GM12801 (cell line): Measurements from ENCODE around the gene TNFRSF8.

Experiments used
- TF ChIP-seq, protein P1 (sequence below): IDR thresholded peaks from one replicate; pipeline ENCODE4 v1.5.1; 2011; ENCODE audit warnings: control low read depth; ENCODE audit not compliant: insufficient read length; ENCODE audit errors: extremely low read depth

TNFRSF8 gene

DNA sequence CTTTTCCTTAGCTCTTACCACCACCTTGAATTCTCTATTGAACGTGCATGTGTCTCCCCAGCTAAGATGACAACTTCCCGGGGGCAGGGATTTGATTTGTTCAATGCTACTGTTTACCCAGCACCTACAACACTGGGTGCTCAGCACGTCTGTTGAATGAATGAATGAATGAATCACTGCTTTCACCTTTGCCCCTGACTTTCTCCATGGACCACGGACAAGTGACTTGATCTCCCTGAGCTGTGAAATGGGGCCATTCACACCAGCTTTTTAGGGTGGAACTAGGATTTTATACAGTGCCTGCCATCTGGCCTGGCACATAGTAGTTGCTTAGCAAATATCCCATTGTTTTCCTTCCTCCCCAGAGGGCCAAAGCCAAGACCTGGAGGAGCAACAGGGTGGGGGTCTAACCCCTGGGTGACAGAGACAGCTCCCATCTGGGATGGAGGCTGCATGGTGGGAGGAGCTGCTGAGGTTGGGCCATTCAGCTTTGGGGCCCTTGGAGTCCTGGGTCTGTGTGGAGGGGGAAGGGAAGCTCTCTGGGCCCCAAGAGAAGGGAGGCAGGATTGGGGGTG lies 119.4 kb downstream of the TNFRSF8 start:
- TF ChIP-seq, protein P1, sequence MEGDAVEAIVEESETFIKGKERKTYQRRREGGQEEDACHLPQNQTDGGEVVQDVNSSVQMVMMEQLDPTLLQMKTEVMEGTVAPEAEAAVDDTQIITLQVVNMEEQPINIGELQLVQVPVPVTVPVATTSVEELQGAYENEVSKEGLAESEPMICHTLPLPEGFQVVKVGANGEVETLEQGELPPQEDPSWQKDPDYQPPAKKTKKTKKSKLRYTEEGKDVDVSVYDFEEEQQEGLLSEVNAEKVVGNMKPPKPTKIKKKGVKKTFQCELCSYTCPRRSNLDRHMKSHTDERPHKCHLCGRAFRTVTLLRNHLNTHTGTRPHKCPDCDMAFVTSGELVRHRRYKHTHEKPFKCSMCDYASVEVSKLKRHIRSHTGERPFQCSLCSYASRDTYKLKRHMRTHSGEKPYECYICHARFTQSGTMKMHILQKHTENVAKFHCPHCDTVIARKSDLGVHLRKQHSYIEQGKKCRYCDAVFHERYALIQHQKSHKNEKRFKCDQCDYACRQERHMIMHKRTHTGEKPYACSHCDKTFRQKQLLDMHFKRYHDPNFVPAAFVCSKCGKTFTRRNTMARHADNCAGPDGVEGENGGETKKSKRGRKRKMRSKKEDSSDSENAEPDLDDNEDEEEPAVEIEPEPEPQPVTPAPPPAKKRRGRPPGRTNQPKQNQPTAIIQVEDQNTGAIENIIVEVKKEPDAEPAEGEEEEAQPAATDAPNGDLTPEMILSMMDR: no peak

DNA sequence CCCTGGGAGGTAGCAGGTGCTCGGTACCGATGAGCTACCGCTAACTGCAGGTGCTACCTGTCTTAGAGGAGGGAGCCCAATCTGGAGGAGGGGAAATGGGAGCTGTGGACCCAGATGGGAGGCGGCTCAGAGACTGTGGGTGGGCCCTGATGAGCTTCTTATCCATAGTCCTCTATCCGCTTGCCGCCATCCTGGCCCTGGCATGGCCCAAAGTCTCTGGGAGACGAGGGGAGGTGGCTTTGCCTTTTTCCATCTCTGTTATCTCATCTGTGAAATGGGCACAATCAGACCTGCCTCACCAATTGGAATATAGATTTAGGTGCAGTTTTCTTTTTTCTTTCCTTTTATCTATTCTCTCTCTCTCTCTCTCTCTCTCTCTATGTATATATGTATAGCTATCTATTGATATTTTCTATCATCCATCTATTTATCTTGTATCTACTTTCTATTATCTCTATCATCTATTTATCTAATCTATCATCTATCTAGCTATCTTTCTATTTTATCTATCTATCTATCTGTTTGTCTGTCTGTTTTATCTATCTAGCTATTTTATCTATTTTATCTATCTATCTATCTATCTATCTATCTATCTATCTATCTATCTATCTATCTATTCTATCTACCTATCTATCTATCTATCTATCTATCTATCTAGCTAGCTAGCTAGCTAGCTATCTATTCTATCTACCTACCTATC lies 120.1 kb downstream of the TNFRSF8 start:
- TF ChIP-seq, protein P1: no peak

DNA sequence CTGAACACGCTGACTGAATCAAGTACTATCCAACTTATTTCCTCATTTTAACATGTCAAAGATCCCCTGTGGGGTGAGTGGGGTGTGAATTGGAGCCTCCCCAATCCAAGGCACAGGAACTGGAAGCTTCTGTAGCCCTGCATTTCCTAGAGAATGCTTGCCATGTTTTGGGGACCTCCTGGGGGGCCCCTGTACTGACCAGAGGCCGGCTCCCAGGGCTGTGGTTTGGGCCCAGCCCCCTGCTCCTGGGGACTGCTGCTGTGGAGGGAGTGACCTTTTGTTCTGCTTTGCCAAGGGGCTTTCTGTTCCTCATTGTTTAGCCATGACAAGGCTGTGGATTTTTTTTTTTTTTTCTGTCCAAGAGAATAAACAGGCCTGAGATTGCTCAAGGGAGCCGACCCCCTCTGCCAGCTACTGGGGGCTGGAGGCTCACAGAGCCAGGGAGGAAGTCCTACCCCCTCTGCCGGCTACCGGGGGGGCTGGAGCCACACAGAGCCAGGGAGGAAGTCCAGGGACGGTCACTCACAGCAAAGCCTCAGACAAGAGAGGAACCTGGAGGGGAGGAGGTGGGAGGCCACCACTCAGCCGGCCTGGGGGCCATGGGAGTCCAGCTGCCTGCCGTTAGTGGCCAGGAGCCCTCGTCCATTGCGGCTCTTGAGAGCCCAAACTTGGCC lies 121.0 kb downstream of the TNFRSF8 start:
- TF ChIP-seq, protein P1: no peak

DNA sequence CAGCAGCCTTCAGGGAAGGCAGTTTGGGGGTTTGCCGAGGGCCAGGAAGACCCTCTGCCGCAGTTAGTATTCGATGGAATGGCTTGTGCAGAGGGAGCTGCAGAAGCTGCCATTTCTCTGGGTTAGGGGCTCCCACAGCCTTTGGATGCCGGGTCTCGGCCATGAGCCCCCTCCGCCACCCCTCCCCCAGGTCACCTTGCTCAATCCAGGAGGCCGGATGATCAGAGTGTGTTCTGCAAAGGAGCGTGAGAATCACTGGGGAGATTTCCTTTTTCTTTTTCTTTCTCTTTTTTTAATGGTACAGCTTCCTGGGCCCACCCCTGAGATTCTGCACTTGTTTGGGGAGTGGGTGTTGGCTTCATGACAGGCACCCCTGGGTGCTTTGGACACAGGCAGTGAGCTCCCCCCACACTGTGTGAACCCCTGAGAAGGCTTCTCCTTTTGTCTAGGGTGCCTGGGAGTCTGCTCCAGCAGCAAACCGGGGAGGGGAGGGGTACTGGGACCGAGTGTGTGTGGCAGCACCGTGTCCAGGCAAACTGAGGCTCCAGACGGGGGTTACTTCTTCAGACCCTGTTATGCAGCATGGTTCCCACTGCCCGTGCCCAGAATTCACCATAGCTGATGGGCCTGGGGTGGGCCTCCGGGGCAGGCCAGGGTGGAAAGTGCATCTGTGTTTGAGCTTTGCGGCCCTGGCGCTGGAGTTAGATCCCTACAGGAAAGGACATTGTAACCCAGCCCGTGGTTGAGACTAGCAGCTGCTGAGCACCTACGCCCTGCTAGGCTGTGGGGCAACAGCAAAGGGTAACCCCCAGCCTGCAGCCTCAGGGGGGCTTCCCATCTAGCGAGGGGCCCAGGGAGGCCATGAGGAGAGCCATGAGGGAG lies 122.2 kb downstream of the TNFRSF8 start:
- TF ChIP-seq, protein P1: no peak

DNA sequence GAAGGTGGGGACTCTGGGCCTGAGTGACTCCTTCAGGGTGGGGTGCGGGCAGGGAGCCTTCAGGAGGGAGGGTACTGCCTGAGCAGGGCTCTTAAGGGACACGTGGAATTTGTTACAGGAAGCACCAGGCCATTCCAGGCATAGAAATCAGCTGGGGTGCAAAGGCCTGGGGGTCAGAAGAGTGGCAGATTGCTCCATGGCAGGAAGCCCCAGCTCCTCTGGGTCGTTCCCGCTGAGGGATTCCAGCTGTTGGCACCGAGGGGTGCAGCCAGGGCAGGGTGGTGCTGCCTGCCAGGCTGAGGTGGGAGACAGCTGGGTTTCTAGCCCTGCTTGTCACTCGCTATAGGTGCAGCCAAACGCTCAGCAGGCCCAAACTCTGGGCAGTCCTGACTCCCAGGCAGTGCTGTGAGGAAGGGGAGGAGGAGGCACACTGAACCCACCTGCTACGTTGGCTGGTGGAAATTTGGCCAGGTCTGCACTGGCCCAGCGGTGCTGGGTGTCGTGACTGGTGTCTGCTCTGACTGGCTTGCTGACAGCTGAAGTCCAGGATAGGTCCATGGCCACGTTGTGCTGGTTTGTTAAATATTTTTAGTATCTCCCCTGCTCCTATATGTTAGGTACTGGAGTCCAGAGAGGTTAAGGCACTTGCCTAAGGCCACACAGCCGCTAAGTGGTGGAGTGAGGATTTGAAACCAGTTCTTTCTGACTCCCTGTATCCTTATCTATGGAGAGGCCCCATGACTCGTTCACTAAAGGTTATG lies 123.0 kb downstream of the TNFRSF8 start:
- TF ChIP-seq, protein P1: no peak

DNA sequence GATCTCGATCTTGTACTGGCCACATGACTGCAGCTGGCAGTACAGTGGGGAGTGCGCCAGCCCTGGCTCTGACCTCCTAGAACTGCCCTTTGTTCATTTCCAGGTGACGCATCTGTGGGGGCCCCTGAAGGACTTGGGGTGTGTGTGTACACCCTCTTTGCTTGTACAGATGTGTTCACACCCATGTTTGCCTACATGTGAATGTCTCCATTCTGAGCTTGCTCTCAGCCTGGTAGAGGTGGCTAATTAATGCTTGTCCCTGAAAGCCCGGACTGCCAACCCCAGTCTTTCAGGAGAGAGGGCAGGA lies 123.5 kb downstream of the TNFRSF8 start:
- TF ChIP-seq, protein P1: no peak
